ENCODE data around the gene AUNIP. TPM values are rescaled to one million over a fixed set of nuclear protein-coding genes. Genes with fewer than 3 reads are reported as not detected.

The AUNIP gene
- total RNA-seq, 1 donor = 3.5 TPM

GRCh38 chr1:25810341-25811299 is 48.6 kb downstream of the AUNIP start:
- peak; percentile 37 for DNase-seq (ENCODE audit: low read depth)
- no peak overlapping the region for H3K4me3 ChIP-seq (ENCODE audit: low read depth, low read length)
- TF ChIP-seq, protein P1, sequence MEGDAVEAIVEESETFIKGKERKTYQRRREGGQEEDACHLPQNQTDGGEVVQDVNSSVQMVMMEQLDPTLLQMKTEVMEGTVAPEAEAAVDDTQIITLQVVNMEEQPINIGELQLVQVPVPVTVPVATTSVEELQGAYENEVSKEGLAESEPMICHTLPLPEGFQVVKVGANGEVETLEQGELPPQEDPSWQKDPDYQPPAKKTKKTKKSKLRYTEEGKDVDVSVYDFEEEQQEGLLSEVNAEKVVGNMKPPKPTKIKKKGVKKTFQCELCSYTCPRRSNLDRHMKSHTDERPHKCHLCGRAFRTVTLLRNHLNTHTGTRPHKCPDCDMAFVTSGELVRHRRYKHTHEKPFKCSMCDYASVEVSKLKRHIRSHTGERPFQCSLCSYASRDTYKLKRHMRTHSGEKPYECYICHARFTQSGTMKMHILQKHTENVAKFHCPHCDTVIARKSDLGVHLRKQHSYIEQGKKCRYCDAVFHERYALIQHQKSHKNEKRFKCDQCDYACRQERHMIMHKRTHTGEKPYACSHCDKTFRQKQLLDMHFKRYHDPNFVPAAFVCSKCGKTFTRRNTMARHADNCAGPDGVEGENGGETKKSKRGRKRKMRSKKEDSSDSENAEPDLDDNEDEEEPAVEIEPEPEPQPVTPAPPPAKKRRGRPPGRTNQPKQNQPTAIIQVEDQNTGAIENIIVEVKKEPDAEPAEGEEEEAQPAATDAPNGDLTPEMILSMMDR (IDR thresholded peaks at IDR 0.05; ENCODE audit: insufficient read depth, low read depth, low read length) = peak; percentile 87

DNA sequence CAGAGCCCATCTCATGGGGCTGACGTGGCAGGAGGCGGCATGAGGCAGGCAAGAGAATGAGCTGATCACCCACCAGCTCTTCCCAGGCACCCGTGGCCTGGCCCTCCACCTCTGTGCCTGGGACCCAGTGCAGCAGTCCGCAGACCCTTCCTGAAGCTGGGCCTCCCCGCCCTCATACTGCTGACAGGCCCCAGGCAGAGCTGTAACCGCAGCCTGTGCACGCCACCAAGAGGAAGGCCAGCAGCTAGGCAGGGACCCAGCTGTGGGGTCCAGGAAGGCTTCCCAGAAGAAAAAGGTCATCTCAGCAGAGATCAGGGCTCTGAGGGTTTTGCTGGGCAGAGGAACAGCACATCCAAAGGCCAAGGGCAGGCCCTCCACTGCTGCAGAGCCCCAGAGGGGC is 49.3 kb downstream of the AUNIP start:
- TF ChIP-seq, protein P1 (IDR thresholded peaks at IDR 0.05; ENCODE audit: insufficient read depth, low read depth, low read length) = no peak
- DNase-seq (ENCODE audit: low read depth) = no peak
- no peak overlapping the region for H3K4me3 ChIP-seq (ENCODE audit: low read depth, low read length)

GRCh38 chr1:25809283-25809926 is 49.9 kb downstream of the AUNIP start:
- no peak for DNase-seq (ENCODE audit: low read depth)
- H3K4me3 ChIP-seq (ENCODE audit: low read depth, low read length) = no peak overlapping the region

DNA sequence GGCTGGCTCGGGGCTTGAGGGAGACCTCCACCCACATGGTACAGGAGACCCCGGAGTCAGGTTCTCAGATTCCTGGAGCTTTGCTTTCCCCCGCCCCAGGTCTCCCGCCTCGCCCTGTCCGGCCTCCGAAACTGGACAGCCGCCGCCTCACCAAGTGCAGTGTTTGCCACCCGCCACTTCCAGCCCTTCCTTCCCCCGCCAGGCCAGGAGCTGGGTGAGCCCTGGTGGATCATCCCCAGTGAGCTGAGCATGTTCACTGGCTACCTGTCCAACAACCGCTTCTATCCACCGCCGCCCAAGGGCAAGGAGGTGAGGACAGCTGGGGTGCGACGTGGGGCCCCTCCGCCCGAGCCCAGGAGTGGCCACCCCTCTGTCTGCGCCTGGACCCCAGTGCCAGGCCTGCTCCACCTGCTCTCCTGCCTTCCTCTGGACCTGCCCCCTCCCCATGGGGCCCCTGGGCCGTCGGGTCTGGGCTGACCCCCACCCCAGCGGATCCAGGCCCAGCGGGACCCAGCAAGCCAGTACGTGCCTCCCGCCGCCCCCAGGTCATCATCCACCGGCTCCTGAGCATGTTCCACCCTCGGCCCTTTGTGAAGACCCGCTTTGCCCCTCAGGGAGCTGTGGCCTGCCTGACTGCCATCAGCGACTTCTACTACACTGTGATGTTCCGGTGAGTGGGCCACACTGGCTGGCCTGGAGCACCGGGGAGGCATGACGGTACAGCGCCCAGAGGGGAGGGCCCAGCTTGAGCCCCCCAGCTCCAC is 50.6 kb downstream of the AUNIP start:
- TF ChIP-seq, protein P1 (IDR thresholded peaks at IDR 0.05; ENCODE audit: insufficient read depth, low read depth, low read length) = no peak
- no peak for DNase-seq (ENCODE audit: low read depth)
- no peak overlapping the region for H3K4me3 ChIP-seq (ENCODE audit: low read depth, low read length)

More at GRCh38 chr1:25809283-25809926, 49.9 kb downstream of the AUNIP start:
- TF ChIP-seq, protein P1 (IDR thresholded peaks at IDR 0.05; ENCODE audit: insufficient read depth, low read depth, low read length) = no peak

DNA sequence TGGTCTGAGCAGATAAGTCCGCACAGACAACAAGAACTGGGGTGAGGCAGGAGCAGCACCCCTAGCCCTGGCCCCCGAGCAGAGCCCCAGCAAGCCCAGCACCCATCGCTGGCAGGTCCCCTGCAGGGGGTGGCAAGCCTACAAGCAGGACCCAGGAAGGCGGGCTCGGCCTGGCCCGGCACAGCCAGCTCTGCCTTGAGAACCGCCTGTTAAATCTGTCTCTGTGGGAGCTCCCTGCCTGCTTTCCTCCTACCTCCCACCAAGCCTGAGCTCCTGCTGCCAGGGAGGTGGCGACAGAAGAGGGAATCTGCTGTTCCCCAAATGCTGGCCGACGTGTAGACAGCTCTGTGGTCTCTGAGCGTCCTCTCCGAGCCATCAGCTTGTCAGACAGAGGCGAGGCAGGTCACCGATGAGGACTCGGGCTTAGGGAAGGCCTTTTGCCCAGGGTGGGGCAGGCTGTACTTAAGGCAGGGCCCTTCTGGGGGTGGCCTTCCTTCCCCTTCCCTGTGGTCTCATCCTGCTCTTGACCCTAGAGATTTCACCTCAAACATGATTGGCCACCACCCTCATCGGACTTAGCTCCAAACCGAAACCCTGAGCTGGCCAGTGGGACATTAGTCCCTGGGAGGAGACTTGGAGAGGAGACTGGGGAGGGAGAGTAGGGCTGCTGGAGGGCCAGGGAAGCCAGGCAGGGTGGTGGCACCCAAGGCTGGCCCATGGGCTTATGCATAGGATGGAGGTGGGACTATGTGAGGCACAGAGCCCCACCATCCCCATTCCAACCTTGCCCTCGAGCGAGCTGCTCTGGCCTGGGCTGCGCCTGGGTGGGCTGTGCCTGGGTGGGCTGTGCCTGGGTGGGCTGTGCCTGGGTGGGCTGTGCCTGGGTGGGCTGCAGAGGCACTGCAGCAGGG is 51.5 kb downstream of the AUNIP start:
- DNase-seq (ENCODE audit: low read depth) = no peak
- TF ChIP-seq, protein P1 (IDR thresholded peaks at IDR 0.05; ENCODE audit: insufficient read depth, low read depth, low read length) = no peak
- H3K4me3 ChIP-seq (ENCODE audit: low read depth, low read length) = no peak overlapping the region

DNA sequence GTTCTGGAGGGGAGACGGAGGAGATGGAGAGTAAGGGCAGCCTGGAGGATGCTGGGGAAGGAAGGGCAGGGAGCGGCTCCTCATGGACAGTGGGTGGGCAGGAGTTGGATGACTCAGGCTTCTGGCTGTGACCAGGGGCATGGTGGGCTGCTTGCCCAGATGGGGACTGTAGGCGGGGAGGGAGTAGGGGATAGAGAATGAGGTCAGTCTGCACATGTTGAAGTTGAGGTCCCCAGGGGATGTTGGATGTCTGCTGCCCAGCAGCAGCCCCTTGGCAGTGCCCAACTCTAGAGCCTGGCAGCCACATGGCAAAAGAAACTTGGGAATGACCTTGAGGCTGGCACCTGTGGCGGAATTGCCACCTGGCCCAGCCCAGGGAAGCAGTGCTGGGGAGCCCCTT is 52.8 kb downstream of the AUNIP start:
- TF ChIP-seq, protein P1 (IDR thresholded peaks at IDR 0.05; ENCODE audit: insufficient read depth, low read depth, low read length) = no peak
- DNase-seq (ENCODE audit: low read depth) = no peak
- no peak overlapping the region for H3K4me3 ChIP-seq (ENCODE audit: low read depth, low read length)
